OCI-M2 (cell line): ENCODE results near the gene ISCU.
"Not testable (repeated sequence)": the region's sequence is repeated elsewhere in the genome, so short reads cannot be mapped to it uniquely, and the experiment has no call there.

ENCODE experiments used
- DNase-seq: peaks from one replicate; lab custom pipeline; 2025; ENCODE audit not compliant: unreplicated experiment; lab: John Stamatoyannopoulos, UW

ISCU gene

DNA sequence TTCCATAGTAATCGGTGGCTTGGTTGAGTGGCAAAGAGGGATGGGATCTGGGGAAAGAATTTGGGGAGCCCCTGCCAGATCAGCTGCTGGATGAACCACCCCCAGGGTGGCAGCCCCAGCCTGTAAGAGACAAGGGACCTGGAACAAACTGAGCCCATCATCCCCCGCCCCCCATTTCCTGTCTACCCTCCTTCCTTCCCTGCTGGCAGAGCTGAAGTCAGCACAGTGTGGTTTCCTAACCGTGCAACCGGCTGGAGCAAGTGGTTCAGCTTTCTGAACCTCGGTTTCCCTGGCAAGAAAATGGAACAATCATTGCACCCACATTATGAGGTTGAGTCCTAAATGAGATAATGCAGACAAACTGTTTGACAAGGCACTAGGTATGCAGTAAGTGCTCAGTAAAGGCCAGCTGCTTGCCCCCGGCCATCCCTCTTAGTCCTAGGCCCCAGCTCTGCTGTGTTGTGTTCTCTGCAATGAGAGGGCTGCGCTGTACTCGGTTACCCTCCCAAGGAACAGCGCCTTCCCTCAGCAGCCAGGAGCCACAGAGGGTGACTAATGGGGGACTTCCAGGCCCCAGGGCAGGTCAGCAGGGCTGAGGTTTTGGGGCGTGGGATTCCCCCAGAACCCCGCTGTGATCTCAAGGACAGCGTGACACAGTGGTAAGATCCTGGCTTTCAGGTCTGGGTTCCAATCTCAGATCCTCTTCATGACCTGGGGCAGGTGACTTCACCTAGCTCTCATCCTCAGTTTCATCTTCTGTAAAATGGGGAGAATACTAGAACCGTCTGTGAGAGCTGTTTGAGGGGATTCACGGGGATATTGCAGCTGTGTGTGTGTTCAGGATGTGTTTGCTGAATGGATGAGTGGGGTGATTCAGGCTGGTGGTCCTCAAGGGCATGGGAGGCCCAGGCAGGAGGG lies 54.8 kb downstream of the ISCU start:
- DNase-seq, result no peak

GRCh38 chr12:108618079-108618952 lies 55.9 kb downstream of the ISCU start:
- peak; percentile 20 for DNase-seq

GRCh38 chr12:108618953-108619274 lies 56.5 kb downstream of the ISCU start:
- DNase-seq, result not testable (repeated sequence)
